ENCODE measurements around the gene FTCD. TPM values are rescaled to one million over a fixed set of nuclear protein-coding genes. Genes with fewer than 3 reads are reported as not detected.

The FTCD gene
- total and polyA plus RNA-seq, 10 donors = 0.35 to 2.8 (median 0.81) TPM; not detected in 5

- no peak overlapping the region for H3K4me3 ChIP-seq
- H3K4me1 ChIP-seq = peaks cover 0 to 5% (median 0%) of the 10 kb centered on the region in 6 donors
- DNase-seq = peak; percentile 56
- no peak overlapping the region for H3K27ac ChIP-seq
- H3K9me3 ChIP-seq = peaks cover 0 to 15% (median 10%) of the 10 kb centered on the region in 8 donors
- TF ChIP-seq POLR2A (IDR thresholded peaks at IDR 0.05) (no peak), POLR2AphosphoS5 (IDR thresholded peaks at IDR 0.05) (no peak)
- TF ChIP-seq, protein P1, sequence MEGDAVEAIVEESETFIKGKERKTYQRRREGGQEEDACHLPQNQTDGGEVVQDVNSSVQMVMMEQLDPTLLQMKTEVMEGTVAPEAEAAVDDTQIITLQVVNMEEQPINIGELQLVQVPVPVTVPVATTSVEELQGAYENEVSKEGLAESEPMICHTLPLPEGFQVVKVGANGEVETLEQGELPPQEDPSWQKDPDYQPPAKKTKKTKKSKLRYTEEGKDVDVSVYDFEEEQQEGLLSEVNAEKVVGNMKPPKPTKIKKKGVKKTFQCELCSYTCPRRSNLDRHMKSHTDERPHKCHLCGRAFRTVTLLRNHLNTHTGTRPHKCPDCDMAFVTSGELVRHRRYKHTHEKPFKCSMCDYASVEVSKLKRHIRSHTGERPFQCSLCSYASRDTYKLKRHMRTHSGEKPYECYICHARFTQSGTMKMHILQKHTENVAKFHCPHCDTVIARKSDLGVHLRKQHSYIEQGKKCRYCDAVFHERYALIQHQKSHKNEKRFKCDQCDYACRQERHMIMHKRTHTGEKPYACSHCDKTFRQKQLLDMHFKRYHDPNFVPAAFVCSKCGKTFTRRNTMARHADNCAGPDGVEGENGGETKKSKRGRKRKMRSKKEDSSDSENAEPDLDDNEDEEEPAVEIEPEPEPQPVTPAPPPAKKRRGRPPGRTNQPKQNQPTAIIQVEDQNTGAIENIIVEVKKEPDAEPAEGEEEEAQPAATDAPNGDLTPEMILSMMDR (IDR thresholded peaks at IDR 0.05 in 8 of 11, conservative IDR thresholded peaks at IDR 0.05 in 3 of 11) = no peak
- intact Hi-C loops (cut with DNase I; ENCODE audit: low total_unique reads) = no loop called here
- H3K36me3 ChIP-seq = peaks cover 0 to 83% (median 50%) of the 10 kb centered on the region in 6 donors
- WGBS, 5 donors = 85 to 93% (median 90%) methylated on average over 4 of the region's 4 CpGs
- no peaks in the 10 kb centered on the region for H3K27me3 ChIP-seq (replicated peaks in 1 of 7)
These were observed 40.4 kb downstream of the FTCD start for GRCh38 chr21:46114963-46115362.

- 91 to 96% (median 93%) methylated on average over 12 to 16 of the region's 16 CpGs for WGBS, 5 donors
- H3K4me3 ChIP-seq = no peak overlapping the region
- H3K4me1 ChIP-seq = peaks cover 0 to 6% (median 0%) of the 10 kb centered on the region in 6 donors
- TF ChIP-seq POLR2AphosphoS5 (IDR thresholded peaks at IDR 0.05) = no peak
- TF ChIP-seq, protein P1 (IDR thresholded peaks at IDR 0.05 in 8 of 11, conservative IDR thresholded peaks at IDR 0.05 in 3 of 11) = no peak
- TF ChIP-seq POLR2A (IDR thresholded peaks at IDR 0.05) = no peak
- no peak overlapping the region for H3K27ac ChIP-seq
- H3K27me3 ChIP-seq (replicated peaks in 1 of 7) = peaks cover 0 to 7% (median 0%) of the 10 kb centered on the region in 7 donors
- peaks cover 0 to 70% (median 42%) of the 10 kb centered on the region in 6 donors for H3K36me3 ChIP-seq
- H3K9me3 ChIP-seq = peaks cover 0 to 20% (median 10%) of the 10 kb centered on the region in 8 donors
- DNase-seq = no peak
- intact Hi-C loops (cut with DNase I; ENCODE audit: low total_unique reads) = no loop called here
These were observed 41.7 kb downstream of the FTCD start for GRCh38 chr21:46113497-46114176.

GRCh38 chr21:46112725-46113215, 42.6 kb downstream of the FTCD start:
- Histone ChIP-seq H3K4me3 (no peak overlapping the region), H3K9me3 (peaks cover 0 to 29% (median 17%) of the 10 kb centered on the region in 8 donors), H3K27me3 (replicated peaks in 1 of 7) (peaks cover 0 to 8% (median 0%) of the 10 kb centered on the region in 7 donors), H3K36me3 (peaks cover 0 to 61% (median 34%) of the 10 kb centered on the region in 6 donors), H3K27ac (no peak overlapping the region), H3K4me1 (peaks cover 0 to 6% (median 0%) of the 10 kb centered on the region in 6 donors)
- 89 to 94% (median 91%) methylated on average over 14 to 20 of the region's 20 CpGs for WGBS, 5 donors
- intact Hi-C loops (cut with DNase I; ENCODE audit: low total_unique reads) = no loop called here
- DNase-seq = no peak
- TF ChIP-seq POLR2AphosphoS5 (IDR thresholded peaks at IDR 0.05) (no peak), POLR2A (IDR thresholded peaks at IDR 0.05) (no peak)
- TF ChIP-seq, protein P1 (IDR thresholded peaks at IDR 0.05 in 8 of 11, conservative IDR thresholded peaks at IDR 0.05 in 3 of 11) = no peak
